ENCODE results near the gene TIMP3. TPM values are rescaled to one million over a fixed set of nuclear protein-coding genes. Genes with fewer than 3 reads are reported as not detected.

Gene TIMP3
- total RNA-seq, 1 experiment from 2014 or later = 3.3 TPM

DNA sequence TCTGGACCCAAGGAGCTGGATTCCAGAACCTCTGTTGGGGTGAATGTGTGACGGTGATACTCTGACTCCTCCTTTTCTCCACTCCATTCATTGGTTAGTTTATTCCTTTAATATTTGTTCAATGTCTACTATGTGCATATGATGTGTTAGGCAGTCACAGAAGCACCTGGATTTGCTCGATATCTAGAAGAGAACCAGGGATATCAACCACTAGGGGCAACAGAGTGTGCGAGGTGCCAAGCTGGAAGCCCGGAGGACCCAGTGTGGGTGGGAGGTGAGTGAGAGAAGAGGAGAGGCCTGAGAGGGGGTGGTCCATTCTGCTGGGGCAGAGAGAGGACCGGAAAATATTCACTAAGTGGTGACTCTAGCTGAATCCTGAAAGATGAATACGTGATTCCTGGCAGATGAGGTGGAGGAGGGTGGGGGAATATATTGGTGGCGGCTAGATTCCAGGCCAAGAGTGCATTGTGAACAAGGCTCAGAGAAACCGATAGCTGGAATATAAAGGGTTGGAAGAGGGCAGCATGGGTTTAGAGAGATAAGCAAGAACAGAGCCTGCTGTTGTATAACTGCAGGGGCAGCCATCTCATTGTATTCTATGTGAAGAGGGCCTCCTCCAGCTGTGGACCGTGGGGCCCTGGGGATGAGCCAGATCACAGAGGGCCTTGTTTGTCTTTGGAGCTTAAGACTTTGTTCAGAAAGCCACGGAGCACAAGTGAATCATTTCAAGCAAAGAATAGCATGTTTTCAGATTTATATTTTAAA, 6.9 kb upstream of the TIMP3 start (continued):
- TF ChIP-seq, protein P1, sequence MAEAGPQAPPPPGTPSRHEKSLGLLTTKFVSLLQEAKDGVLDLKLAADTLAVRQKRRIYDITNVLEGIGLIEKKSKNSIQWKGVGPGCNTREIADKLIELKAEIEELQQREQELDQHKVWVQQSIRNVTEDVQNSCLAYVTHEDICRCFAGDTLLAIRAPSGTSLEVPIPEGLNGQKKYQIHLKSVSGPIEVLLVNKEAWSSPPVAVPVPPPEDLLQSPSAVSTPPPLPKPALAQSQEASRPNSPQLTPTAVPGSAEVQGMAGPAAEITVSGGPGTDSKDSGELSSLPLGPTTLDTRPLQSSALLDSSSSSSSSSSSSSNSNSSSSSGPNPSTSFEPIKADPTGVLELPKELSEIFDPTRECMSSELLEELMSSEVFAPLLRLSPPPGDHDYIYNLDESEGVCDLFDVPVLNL (CRISPR knock-in tag; IDR thresholded peaks at IDR 0.05; ENCODE audit: borderline replicate concordance, low read depth) = no peak
- TF ChIP-seq SP1 (CRISPR knock-in tag; conservative IDR thresholded peaks at IDR 0.05) (no peak), NFYB (CRISPR knock-in tag; conservative IDR thresholded peaks at IDR 0.05; ENCODE audit: low read depth) (no peak), TEAD4 (CRISPR knock-in tag; IDR thresholded peaks at IDR 0.05) (no peak)

DNA sequence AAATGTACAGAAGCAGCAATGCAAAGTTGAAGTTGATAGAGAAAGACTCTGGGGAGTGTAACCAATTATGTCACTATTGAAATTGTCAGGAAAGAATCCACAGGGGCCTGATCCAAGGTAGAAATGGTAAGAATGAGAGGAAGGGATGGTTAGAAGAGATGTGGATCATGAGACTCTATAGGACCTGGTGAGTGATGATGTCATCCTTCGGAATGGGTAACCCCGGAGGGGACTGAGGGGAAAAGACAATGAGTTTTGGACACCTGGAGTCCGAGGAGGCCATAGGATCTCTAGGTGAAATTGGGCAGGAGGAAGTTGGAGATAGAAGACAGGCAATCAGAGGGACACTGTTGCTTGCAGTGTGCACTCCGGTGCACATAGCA, 6.3 kb upstream of the TIMP3 start:
- CTCF ChIA-PET = interaction anchor here (1.0 to 5.4 kb wide), 12 partner anchors 11 to 266 kb away, joined by 3 to 70 read pairs (median 6); no protein-coding TSS in a partner anchor
- peaks cover 22% of the 10 kb centered on the region for H3K27me3 Mint-ChIP-seq (ENCODE audit: low read depth)

More for the DNA sequence above, 6.3 kb upstream of the TIMP3 start:
- Mint-ChIP-seq H3K4me1 (peaks cover 2% of the 10 kb centered on the region; the same call in 1 of the 2 replicates), H3K9me3 (no peaks in the 10 kb centered on the region), H3K36me3 (no peaks in the 10 kb centered on the region), H3K27ac (no peak overlapping the region), H3K4me3 (no peak overlapping the region)
- TF ChIP-seq, protein P2, sequence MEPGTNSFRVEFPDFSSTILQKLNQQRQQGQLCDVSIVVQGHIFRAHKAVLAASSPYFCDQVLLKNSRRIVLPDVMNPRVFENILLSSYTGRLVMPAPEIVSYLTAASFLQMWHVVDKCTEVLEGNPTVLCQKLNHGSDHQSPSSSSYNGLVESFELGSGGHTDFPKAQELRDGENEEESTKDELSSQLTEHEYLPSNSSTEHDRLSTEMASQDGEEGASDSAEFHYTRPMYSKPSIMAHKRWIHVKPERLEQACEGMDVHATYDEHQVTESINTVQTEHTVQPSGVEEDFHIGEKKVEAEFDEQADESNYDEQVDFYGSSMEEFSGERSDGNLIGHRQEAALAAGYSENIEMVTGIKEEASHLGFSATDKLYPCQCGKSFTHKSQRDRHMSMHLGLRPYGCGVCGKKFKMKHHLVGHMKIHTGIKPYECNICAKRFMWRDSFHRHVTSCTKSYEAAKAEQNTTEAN (CRISPR knock-in tag; IDR thresholded peaks at IDR 0.05) = no peak
- TF ChIP-seq JUN (CRISPR knock-in tag; IDR thresholded peaks at IDR 0.05) (no peak), FOXP1 (CRISPR knock-in tag; IDR thresholded peaks at IDR 0.05; ENCODE audit: borderline replicate concordance) (no peak), FOXK1 (CRISPR knock-in tag; IDR thresholded peaks at IDR 0.05) (no peak), RELA (CRISPR knock-in tag; IDR thresholded peaks at IDR 0.05; ENCODE audit: borderline replicate concordance) (no peak)
- TF ChIP-seq, protein P3, sequence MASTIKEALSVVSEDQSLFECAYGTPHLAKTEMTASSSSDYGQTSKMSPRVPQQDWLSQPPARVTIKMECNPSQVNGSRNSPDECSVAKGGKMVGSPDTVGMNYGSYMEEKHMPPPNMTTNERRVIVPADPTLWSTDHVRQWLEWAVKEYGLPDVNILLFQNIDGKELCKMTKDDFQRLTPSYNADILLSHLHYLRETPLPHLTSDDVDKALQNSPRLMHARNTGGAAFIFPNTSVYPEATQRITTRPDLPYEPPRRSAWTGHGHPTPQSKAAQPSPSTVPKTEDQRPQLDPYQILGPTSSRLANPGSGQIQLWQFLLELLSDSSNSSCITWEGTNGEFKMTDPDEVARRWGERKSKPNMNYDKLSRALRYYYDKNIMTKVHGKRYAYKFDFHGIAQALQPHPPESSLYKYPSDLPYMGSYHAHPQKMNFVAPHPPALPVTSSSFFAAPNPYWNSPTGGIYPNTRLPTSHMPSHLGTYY (CRISPR knock-in tag; IDR thresholded peaks at IDR 0.05) = no peak
- TF ChIP-seq, protein P4, sequence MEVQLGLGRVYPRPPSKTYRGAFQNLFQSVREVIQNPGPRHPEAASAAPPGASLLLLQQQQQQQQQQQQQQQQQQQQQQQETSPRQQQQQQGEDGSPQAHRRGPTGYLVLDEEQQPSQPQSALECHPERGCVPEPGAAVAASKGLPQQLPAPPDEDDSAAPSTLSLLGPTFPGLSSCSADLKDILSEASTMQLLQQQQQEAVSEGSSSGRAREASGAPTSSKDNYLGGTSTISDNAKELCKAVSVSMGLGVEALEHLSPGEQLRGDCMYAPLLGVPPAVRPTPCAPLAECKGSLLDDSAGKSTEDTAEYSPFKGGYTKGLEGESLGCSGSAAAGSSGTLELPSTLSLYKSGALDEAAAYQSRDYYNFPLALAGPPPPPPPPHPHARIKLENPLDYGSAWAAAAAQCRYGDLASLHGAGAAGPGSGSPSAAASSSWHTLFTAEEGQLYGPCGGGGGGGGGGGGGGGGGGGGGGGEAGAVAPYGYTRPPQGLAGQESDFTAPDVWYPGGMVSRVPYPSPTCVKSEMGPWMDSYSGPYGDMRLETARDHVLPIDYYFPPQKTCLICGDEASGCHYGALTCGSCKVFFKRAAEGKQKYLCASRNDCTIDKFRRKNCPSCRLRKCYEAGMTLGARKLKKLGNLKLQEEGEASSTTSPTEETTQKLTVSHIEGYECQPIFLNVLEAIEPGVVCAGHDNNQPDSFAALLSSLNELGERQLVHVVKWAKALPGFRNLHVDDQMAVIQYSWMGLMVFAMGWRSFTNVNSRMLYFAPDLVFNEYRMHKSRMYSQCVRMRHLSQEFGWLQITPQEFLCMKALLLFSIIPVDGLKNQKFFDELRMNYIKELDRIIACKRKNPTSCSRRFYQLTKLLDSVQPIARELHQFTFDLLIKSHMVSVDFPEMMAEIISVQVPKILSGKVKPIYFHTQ (CRISPR knock-in tag; IDR thresholded peaks at IDR 0.05) = no peak
- TF ChIP-seq, protein P5, sequence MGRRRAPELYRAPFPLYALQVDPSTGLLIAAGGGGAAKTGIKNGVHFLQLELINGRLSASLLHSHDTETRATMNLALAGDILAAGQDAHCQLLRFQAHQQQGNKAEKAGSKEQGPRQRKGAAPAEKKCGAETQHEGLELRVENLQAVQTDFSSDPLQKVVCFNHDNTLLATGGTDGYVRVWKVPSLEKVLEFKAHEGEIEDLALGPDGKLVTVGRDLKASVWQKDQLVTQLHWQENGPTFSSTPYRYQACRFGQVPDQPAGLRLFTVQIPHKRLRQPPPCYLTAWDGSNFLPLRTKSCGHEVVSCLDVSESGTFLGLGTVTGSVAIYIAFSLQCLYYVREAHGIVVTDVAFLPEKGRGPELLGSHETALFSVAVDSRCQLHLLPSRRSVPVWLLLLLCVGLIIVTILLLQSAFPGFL (CRISPR knock-in tag; IDR thresholded peaks at IDR 0.05; ENCODE audit: borderline replicate concordance) = no peak
- TF ChIP-seq, protein P6, sequence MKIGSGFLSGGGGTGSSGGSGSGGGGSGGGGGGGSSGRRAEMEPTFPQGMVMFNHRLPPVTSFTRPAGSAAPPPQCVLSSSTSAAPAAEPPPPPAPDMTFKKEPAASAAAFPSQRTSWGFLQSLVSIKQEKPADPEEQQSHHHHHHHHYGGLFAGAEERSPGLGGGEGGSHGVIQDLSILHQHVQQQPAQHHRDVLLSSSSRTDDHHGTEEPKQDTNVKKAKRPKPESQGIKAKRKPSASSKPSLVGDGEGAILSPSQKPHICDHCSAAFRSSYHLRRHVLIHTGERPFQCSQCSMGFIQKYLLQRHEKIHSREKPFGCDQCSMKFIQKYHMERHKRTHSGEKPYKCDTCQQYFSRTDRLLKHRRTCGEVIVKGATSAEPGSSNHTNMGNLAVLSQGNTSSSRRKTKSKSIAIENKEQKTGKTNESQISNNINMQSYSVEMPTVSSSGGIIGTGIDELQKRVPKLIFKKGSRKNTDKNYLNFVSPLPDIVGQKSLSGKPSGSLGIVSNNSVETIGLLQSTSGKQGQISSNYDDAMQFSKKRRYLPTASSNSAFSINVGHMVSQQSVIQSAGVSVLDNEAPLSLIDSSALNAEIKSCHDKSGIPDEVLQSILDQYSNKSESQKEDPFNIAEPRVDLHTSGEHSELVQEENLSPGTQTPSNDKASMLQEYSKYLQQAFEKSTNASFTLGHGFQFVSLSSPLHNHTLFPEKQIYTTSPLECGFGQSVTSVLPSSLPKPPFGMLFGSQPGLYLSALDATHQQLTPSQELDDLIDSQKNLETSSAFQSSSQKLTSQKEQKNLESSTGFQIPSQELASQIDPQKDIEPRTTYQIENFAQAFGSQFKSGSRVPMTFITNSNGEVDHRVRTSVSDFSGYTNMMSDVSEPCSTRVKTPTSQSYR (CRISPR knock-in tag; IDR thresholded peaks at IDR 0.05) = no peak
- no peak for ATAC-seq
- no peak for DNase-seq (ENCODE audit: low spot score)
- POLR2A ChIA-PET = no interaction called here
